ENCODE measurements around the gene HUS1.
"Not testable (repeated sequence)": the region's sequence is repeated elsewhere in the genome, so short reads cannot be mapped to it uniquely, and the experiment has no call there.

HUS1 gene

DNA sequence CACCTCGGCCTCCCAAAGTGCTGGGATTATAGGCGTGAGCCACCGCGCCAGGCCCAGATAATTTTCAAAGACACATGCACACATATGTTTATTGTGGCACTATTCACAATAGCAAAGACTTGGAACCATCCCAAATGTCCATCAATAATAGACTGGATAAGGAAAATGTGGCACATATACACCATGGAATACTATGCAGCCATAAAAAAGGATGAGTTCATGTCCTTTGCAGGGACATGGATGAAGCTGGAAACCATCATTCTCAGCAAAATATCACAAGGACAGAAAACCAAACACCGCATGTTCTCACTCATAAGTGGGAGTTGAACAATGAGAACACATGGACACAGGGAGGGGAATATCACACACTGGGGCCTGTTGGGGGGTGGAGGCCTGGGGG lies 1.2 kb upstream of the HUS1 start:
- DNase-seq (ENCODE audit: low read depth in 3 of 3, low spot score in 1 of 3) = not testable (repeated sequence)

DNA sequence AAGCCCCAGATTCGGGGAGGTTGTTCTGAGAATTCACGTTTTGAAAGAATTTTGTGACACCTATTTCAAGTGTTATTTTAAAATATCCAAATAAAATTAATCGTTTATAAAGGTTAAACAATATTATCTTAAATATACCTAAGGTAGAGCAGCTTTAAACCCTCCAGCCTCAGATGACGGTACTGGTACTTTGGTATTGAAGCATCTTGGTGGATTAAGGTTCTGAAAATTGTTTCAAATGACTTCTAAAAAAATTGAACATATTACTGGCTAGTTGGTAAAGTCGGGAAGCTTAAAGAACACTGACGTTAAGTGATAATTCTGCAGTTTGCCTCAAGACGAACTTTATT lies 392 bp upstream of the HUS1 start:
- no peak for DNase-seq (ENCODE audit: low read depth in 3 of 3, low spot score in 1 of 3)

DNA sequence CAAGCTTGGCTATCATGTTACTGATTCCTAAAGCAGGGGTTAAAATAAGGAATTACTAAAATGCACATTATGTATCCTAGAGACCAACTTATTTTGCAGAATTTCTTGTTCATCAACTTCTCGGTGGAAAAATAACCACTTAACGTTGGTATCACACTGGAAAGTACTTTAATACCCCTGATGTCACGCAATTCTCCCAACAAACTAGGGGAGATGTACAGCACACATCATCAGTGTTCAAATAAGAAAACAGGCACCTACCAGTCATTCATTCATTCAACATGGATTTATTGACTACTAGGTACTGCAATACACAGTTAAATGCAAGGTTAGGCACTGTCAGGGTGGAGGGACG lies 648 bp downstream of the HUS1 start:
- no peak for DNase-seq (ENCODE audit: low read depth in 3 of 3, low spot score in 1 of 3)

DNA sequence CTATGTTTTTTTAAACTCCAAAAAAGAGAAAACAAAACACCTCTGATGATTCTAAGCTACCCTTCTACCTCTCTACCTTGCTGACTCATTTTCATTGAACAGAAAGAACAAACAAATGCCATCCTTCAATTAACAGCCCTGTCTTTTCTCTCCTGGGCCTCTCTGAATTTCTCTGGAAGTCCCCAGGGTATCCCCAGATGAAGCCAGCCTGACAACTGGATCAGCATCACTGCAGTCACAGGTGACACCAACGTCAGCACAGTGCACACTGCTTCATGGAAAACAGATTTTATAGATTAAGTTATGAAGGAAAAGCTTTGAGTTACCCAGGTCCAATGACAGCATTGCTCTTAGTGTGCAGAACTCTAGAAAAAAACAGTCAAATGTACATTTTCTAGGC lies 5.7 kb downstream of the HUS1 start:
- no peak for DNase-seq (ENCODE audit: low read depth in 3 of 3, low spot score in 1 of 3)

GRCh38 chr7:47970761-47971160 lies 8.7 kb downstream of the HUS1 start:
- no peak for DNase-seq (ENCODE audit: low read depth in 3 of 3, low spot score in 1 of 3)

GRCh38 chr7:47968847-47969774 lies 10.3 kb downstream of the HUS1 start:
- DNase-seq (ENCODE audit: low read depth in 3 of 3, low spot score in 1 of 3) = peak in 1 of 3 donors; percentile 44

GRCh38 chr7:47967708-47968107 lies 11.7 kb downstream of the HUS1 start:
- no peak for DNase-seq (ENCODE audit: low read depth in 3 of 3, low spot score in 1 of 3)

DNA sequence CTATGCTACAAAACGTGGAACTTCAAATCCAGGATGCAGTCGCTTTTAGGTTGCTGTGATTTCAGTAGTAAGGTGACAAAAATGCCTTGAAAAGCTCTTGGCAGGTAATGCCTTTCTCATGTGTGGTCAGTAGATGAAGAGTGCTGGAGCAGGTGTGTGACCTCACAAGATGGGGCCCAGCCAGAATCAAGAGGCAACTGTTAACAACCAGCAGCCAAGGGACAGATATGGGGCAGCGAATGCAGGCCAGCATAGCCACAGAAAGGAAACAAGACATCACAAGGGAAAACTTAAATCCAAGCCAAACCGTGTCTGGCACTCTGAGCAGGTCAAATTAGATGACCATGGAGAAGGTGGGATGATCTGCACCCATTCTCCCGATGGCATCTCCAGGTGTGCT lies 12.3 kb downstream of the HUS1 start:
- no peak for DNase-seq (ENCODE audit: low read depth in 3 of 3, low spot score in 1 of 3)

DNA sequence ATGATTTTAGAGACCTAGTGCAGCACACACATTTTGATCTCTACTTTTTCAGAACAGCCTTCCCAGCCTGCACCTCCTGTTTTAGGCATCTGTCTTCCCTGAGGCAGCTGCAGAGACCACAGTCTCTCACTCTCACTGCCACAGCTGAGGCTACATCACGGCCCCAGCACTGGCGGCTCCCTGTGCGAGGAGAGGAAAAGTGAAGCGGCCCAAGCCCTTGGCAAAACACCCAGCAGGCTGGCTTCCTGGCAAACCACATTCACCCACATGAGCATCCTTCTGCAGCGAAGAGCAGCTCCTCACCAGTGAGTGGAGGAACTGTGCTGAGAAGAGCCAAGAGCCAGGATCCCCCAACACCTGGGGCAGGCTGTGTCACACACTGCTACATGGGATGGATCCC lies 14.0 kb downstream of the HUS1 start:
- no peak for DNase-seq (ENCODE audit: low read depth in 3 of 3, low spot score in 1 of 3)

DNA sequence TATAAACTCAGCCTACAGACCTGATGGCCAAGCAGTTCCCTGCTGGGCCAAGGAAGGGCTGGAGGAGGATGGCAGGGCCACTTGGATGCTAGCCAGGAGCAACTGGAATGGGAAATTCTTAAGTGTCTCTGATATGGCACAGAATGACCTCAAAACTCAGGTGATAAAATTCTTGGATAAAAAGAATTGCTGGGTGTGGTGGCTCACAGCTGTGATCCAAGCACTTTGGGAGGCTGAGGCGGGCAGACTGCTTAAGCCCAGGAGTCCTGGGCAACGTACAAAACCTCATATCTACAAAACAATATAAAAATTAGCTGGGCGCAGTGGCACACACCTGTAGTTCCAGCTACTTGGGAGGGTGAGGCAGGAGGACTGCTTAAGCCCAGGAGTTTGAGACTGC lies 17.2 kb downstream of the HUS1 start:
- DNase-seq (ENCODE audit: low read depth in 3 of 3, low spot score in 1 of 3) = no peak

- DNase-seq (ENCODE audit: low read depth in 3 of 3, low spot score in 1 of 3) = no peak
These were observed 22.3 kb downstream of the HUS1 start for GRCh38 chr7:47957156-47957555.

GRCh38 chr7:47956220-47956619 lies 23.2 kb downstream of the HUS1 start:
- no peak for DNase-seq (ENCODE audit: low read depth in 3 of 3, low spot score in 1 of 3)

DNA sequence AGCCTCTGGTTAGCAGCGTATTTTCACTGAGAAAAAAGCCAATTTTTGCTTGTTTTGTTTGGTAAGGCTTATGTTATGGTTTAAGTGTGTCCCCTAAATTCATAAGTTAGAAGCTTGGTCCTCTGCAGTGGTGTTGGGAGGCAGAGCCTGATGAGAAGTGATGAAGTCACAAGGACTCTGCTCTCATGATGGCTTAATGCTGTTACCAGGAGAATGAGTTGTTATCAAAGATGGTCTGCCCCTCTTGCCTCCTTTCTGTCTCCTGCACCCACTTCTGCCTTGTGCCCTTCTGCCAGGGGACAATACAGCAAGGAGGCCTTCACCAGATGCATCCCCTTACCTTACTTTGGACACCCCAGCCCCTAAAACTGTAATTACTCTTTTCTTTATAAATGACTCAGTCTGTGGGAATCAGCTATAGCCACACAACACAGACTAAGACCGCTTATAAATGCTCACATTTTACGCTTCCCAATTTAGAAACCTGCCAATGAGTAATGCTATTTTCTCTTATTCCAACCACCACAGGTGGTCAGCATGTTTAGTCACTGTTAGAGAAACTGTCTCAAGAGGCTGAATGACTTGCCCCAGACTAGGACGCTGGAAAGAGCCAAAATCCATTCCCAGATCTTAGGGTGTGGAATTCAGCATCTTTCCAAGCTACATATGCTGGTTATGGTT lies 25.0 kb downstream of the HUS1 start:
- DNase-seq (ENCODE audit: low read depth in 3 of 3, low spot score in 1 of 3) = no peak

DNA sequence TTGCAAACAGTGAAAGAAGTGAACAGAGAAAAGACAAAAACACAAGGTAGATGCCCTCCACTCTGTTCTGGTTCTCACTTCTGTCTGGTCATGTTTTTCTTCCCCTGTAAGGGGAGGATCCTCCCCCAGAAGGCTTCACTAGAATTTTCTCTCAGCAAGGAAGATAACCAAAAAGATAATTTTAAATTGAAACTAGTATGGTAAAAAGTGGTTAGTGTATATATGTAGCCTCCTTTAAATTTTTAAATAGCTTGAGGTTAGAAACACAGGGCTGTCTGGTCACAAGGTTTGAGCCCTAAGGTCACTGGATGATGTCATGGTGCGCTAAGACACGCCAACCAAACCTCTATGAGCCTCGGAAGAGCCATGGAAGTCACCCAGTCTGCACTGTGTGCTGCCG lies 25.6 kb downstream of the HUS1 start:
- no peak for DNase-seq (ENCODE audit: low read depth in 3 of 3, low spot score in 1 of 3)

- DNase-seq (ENCODE audit: low read depth in 3 of 3, low spot score in 1 of 3) = no peak
These were observed 27.2 kb downstream of the HUS1 start for GRCh38 chr7:47952224-47952623.

- no peak for DNase-seq (ENCODE audit: low read depth in 3 of 3, low spot score in 1 of 3)
These were observed 28.0 kb downstream of the HUS1 start for GRCh38 chr7:47951374-47951773.

- no peak for DNase-seq (ENCODE audit: low read depth in 3 of 3, low spot score in 1 of 3)
These were observed 28.7 kb downstream of the HUS1 start for GRCh38 chr7:47950714-47951113.

DNA sequence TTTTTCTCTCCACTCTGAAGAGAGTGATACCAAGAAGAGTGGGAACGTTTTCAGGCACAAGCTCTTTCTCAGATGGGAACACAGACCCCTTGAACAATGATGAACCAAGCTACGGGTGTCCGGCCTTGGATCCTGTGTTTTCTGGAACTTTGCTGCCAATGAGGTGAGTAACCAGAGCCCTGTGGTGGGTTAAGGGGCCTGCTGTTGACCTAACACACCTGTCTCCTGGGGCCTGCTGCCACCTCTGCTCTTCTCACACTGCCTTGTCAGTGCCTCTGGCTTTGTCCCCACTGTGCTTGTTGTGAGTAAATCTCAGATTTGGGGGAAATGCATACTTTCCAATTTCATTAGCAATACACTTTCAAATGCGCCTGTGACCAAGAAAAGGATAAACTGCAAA lies 29.7 kb downstream of the HUS1 start:
- no peak for DNase-seq (ENCODE audit: low read depth in 3 of 3, low spot score in 1 of 3)

GRCh38 chr7:47948141-47948790 lies 31.1 kb downstream of the HUS1 start, which contains the start of gene PKD1L1:
TSS of gene PKD1L1 (minus strand) at chr7:47948466. CDS start at chr7:47948440, 26 bp downstream.
- DNase-seq (ENCODE audit: low read depth in 3 of 3, low spot score in 1 of 3) = no peak

GRCh38 chr7:47947355-47947749 lies 32.1 kb downstream of the HUS1 start:
- no peak for DNase-seq (ENCODE audit: low read depth in 3 of 3, low spot score in 1 of 3)

DNA sequence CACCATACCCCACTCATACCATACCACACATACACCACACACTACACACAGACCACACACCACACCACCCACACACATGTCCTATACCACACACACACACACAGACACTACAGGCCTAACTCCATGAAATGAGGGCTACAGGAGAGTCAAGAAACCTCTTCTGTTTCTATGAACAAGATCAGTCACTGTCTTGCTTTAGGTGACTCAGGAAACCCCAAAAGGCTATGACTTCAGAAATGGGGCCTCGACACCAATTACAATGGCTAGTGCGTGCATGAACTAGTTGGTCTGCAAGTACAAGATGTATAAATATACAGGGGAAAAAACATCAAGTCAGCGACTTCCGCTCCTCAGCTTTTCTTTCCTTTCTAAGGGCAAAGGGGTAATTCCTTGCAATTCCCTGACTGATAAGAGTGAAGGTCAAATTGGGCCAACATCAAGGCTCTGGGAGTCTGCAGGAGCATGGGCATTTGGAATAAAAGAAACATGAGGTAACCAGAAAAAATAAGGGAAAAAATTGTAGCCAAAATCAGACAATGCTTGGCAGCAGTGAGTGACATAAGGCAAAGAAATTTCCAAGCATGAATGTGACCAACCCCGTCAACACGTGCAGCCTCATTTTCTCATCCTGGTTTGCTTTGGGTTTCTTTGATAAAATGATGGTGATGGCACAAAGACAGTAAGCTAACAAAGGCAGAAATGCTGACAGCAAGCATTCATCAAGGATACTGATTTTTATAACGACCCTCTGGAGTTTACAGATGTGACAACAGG lies 32.6 kb downstream of the HUS1 start:
- no peak for DNase-seq (ENCODE audit: low read depth in 3 of 3, low spot score in 1 of 3)

All from stimulated activated CD4-positive, alpha-beta T cell treated with anti-CD3 and anti-CD28 coated beads, TNF-alpha, amount 100 ng/mL, for 1 hour (primary cell).